Spleen (tissue), 11 donors: ENCODE results near the gene EDNRA. TPM values are rescaled to one million over a fixed set of nuclear protein-coding genes. Genes with fewer than 3 reads are reported as not detected.

ENCODE experiments used
- DNase-seq: peaks from one replicate; pipeline ENCODE4 v3.0.0-alpha.2; 2020
- H3K27ac ChIP-seq, 8 donors: fragments of 200-600 bp; sonication (generic) in 7 of 8; 1 replicate in 4 of 8; 2 replicates in 4 of 8; pipeline versions ENCODE4 v1.5.0 to v1.8.0; 2016 to 2021; ENCODE audit warnings: inconsistent platforms in 4 of 8, mild to moderate bottlenecking in 4 of 8, moderate library complexity in 1 of 8
- H3K27me3 ChIP-seq, 7 donors: fragments of 200-600 bp; sonication (generic) in 6 of 7; replicated peaks in 1 of 7; 1 replicate in 4 of 7; 2 replicates in 3 of 7; pipeline versions ENCODE4 v1.5.0 to v1.8.0; 2016 to 2021; ENCODE audit warnings: inconsistent platforms in 3 of 7, mild to moderate bottlenecking in 1 of 7
- H3K36me3 ChIP-seq, 6 donors: fragments of 200-600 bp; sonication (generic) in 5 of 6; 1 replicate in 4 of 6; 2 replicates in 2 of 6; pipeline versions ENCODE4 v1.5.0 to v1.8.0; 2016 to 2021; ENCODE audit warnings: inconsistent platforms in 2 of 6
- H3K4me1 ChIP-seq, 6 donors: fragments of 200-600 bp; sonication (generic) in 5 of 6; 1 replicate in 3 of 6; 2 replicates in 3 of 6; pipeline versions ENCODE4 v1.5.0 to v1.8.0; 2016 to 2021; ENCODE audit warnings: inconsistent platforms in 3 of 6
- H3K4me3 ChIP-seq, 8 donors: fragments of 200-600 bp; sonication (generic) in 7 of 8; 1 replicate in 4 of 8; 2 replicates in 4 of 8; pipeline versions ENCODE4 v1.5.0 to v1.8.0; 2016 to 2021; ENCODE audit warnings: inconsistent platforms in 4 of 8, mild to moderate bottlenecking in 4 of 8, moderate library complexity in 2 of 8
- H3K9me3 ChIP-seq, 8 donors: fragments of 200-600 bp; sonication (generic) in 7 of 8; 1 replicate in 4 of 8; 2 replicates in 4 of 8; pipeline versions ENCODE4 v1.5.0 to v1.8.0; 2016 to 2021; ENCODE audit warnings: inconsistent platforms in 4 of 8
- POLR2A ChIP-seq, 3 donors: fragments of 450-650 bp; IDR thresholded peaks; one replicate each; pipeline ENCODE4 v1.5.1; 2017; ENCODE audit warnings: antibody characterized with exemption in 3 of 3, mild to moderate bottlenecking in 1 of 3
- POLR2AphosphoS5 ChIP-seq, 3 donors: sonication (generic); formaldehyde crosslinking; IDR thresholded peaks; one replicate each; pipeline ENCODE4 v1.5.1; 2017; ENCODE audit warnings: antibody characterized with exemption in 3 of 3
- WGBS, 5 donors: extraction: QIAGEN DNeasy Blood & Tissue Kit in 3 of 5; methylation state at CpG; one replicate each; pipeline versions ENCODE4 v1.1.5 to v1.1.7; 2013 to 2018; 5-methylcytosine and 5-hydroxymethylcytosine counted together
- intact Hi-C: fragments of 100-400 bp; cut with DNase I; formaldehyde crosslinking; loops from one replicate; pipeline ENCODE4 v1.15.0; 2023; ENCODE audit warnings: low total_unique reads
- polyA plus RNA-seq, 3 donors: library from polyadenylated mRNA; stranded (reverse); fragments of 200-250 nt; gene quantifications; one replicate each; pipeline ENCODE4 v1.2.1, GENCODE V29; 2013
- total RNA-seq, 7 donors: library from RNA; depleted of rRNA in 3 of 7; stranded (reverse); fragments of >200 nt in 3 of 7; fragmentation: NEBNext Ultra II Directional in 4 of 7; extraction: Animal tissue kit (Norgen Biotek cat#: 25700) in 4 of 7; gene quantifications; one replicate each; pipeline versions ENCODE4 v1.1.0 to v1.2.1, GENCODE V29; 2016 to 2021
- TF ChIP-seq, protein P1 (sequence below), 11 experiments: fragments of 200-600 bp in 7 of 11; fragments of 450-650 bp in 4 of 11; sonication (generic) in 4 of 11; IDR thresholded peaks in 8 of 11; conservative IDR thresholded peaks in 3 of 11; 1 replicate in 7 of 11; 2 replicates in 4 of 11; pipeline versions ENCODE4 v1.4.0 to v1.8.0; 2016 to 2021; ENCODE audit warnings: antibody characterized with exemption in 11 of 11, inconsistent platforms in 4 of 11, mild to moderate bottlenecking in 1 of 11
- donor health status: healthy with polysubstance abuse.
- donor health status: DM: no; HTN: no; CAD: no; lungs with moderate emphysema.
- donor health status: DM: no; HTN: no; CAD: no.
- donor health status: Bipolar disorder and iron deficiency.
- donor health status: healthy.
- donor health status: DM: no; HTN: no; CAD: no.
- donor health status: DM: yes; HTN: yes; CAD: no.

Gene EDNRA
- total and polyA plus RNA-seq, 10 donors, result 1.0 to 21.4 (median 8.7) TPM

DNA sequence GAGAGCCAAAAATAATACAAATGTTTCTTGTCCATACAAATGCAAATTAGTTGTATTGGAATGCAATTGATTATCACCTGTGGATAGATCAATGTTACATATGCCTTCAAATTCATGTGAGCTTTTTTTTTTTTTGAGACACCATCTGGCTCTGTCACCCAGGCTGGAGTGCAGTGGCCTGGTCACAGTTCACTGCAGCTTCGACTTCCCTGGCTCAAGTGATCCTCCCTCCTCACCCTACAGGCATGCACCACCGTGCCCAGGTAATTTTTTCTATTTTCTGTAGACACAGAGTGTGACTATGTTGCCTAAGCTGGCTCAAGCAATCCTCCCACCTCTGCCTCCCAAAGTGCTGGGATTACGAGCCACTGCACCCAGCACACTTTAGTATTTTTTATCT lies 97.7 kb downstream of the EDNRA start:
- no peak overlapping the region for H3K4me3 ChIP-seq
- WGBS, 5 donors, result 73 to 87% (median 78%) methylated on average over 3 of the region's 3 CpGs
- no peak for TF ChIP-seq POLR2A (IDR thresholded peaks at IDR 0.05)
- no peak for TF ChIP-seq POLR2AphosphoS5 (IDR thresholded peaks at IDR 0.05)
- TF ChIP-seq, protein P1, sequence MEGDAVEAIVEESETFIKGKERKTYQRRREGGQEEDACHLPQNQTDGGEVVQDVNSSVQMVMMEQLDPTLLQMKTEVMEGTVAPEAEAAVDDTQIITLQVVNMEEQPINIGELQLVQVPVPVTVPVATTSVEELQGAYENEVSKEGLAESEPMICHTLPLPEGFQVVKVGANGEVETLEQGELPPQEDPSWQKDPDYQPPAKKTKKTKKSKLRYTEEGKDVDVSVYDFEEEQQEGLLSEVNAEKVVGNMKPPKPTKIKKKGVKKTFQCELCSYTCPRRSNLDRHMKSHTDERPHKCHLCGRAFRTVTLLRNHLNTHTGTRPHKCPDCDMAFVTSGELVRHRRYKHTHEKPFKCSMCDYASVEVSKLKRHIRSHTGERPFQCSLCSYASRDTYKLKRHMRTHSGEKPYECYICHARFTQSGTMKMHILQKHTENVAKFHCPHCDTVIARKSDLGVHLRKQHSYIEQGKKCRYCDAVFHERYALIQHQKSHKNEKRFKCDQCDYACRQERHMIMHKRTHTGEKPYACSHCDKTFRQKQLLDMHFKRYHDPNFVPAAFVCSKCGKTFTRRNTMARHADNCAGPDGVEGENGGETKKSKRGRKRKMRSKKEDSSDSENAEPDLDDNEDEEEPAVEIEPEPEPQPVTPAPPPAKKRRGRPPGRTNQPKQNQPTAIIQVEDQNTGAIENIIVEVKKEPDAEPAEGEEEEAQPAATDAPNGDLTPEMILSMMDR (IDR thresholded peaks at IDR 0.05 in 8 of 11, conservative IDR thresholded peaks at IDR 0.05 in 3 of 11), result no peak
- no peak overlapping the region for H3K27ac ChIP-seq
- no peaks in the 10 kb centered on the region for H3K4me1 ChIP-seq
- H3K9me3 ChIP-seq, result peaks cover 0 to 5% (median 0%) of the 10 kb centered on the region in 8 donors
- no peaks in the 10 kb centered on the region for H3K36me3 ChIP-seq
- intact Hi-C loops, result no loop called here
- DNase-seq, result no peak
- no peaks in the 10 kb centered on the region for H3K27me3 ChIP-seq

DNA sequence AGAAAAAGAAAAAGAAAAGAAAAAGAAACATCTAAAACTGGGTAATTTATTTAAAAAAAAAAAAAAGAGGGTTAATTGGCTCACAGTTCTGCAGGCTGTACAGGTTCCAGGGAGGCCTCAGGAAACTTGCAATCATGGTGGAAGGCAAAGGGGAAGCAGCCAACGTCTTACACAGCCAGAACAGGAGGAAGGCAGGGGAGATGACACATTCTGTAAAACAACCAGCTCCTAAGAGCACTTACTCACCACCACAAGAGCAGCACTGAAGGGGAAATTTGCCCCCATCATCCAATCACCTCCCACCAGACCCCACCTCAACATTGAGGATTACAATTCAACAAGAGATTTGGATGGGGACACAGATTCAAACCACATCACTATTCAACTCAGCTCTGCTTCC lies 99.5 kb downstream of the EDNRA start:
- peaks cover 0 to 16% (median 9%) of the 10 kb centered on the region in 8 donors for H3K9me3 ChIP-seq
- H3K27me3 ChIP-seq, result peaks cover 0 to 7% (median 0%) of the 10 kb centered on the region in 7 donors
- TF ChIP-seq POLR2AphosphoS5 (IDR thresholded peaks at IDR 0.05) (no peak), POLR2A (IDR thresholded peaks at IDR 0.05) (no peak)
- TF ChIP-seq, protein P1 (IDR thresholded peaks at IDR 0.05 in 8 of 11, conservative IDR thresholded peaks at IDR 0.05 in 3 of 11), result no peak
- H3K4me1 ChIP-seq, result no peaks in the 10 kb centered on the region
- no peak for DNase-seq
- no peak overlapping the region for H3K4me3 ChIP-seq
- intact Hi-C loops, result no loop called here
- no peaks in the 10 kb centered on the region for H3K36me3 ChIP-seq
- no peak overlapping the region for H3K27ac ChIP-seq
- WGBS, 5 donors, result 13 to 20% (median 15%) methylated on average over 1 of the region's 1 CpG

DNA sequence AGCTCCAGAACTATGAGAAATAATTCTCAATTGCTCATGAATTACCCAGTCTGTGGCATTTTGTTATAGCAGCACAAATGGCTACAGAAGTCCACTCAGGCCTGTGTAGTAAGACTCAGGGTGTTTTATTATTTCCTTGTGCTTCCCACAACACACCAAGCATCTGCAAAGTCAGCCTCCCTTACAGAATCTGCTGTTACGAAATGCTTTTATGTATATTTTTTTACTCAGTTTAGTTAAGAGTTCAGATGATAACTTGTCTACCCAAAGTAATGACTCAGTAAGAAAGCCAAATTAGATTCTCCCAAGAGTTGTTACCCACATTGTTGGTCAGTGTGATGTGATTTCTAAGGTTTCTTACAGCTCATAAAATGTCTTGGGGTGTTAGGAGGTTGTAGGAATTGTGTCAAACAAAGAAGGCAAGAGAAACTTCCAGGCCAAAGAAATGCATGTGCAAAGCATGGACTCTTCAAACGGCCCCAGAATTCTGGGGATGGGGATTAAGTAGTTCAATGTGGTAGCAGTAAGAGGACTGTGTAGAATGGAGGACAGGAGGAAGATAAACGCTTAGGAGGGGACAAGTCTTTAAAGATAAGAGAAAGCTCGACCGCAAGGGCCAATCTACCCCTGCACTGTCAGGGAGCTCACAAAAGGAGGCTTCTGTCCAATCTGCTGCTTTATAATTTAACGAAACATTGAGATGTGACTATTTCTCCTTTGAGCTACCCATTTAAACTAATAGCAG lies 100.9 kb downstream of the EDNRA start:
- Histone ChIP-seq H3K4me1 (no peaks in the 10 kb centered on the region), H3K4me3 (no peak overlapping the region), H3K36me3 (no peaks in the 10 kb centered on the region), H3K27me3 (peaks cover 0 to 7% (median 0%) of the 10 kb centered on the region in 7 donors), H3K27ac (no peak overlapping the region), H3K9me3 (peaks cover 0 to 16% (median 10%) of the 10 kb centered on the region in 8 donors)
- 71 to 83% (median 80%) methylated on average over 6 of the region's 6 CpGs for WGBS, 5 donors
- intact Hi-C loops, result no loop called here
- no peak for DNase-seq
- TF ChIP-seq, protein P1 (IDR thresholded peaks at IDR 0.05 in 8 of 11, conservative IDR thresholded peaks at IDR 0.05 in 3 of 11), result no peak
- TF ChIP-seq POLR2A (IDR thresholded peaks at IDR 0.05), result no peak
- no peak for TF ChIP-seq POLR2AphosphoS5 (IDR thresholded peaks at IDR 0.05)

DNA sequence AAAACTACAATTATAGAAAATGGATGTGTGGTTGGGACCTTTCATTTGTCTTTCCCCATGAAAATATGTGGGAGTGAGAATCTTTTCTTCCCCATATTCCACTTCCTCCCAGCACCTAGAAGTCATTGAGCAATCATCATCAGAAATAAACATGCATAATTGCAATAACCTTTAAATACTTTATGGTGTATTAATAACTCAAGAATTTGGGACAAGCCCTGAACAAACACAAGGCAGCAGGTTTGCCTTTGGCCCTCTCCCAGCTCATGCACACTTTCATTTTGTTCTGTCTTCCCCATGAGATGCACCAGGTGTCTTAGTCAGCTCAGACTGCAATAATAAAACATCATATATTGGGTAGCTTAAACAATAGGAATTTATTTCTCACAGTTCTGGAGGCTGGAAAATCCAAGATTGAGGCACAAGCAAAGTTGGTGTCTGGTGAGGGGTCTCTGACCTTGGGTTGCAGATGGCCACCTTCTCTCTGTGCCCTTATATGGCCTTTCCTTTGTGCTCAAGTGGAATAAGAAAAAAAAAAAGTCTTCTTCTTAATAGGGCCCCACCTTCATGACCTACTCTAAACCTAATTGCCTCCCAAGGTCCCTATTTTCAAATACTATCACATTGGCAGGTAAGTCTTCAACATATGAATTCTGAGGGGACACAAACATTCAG lies 101.6 kb downstream of the EDNRA start:
- intact Hi-C loops, result no loop called here

More for the DNA sequence above, 101.6 kb downstream of the EDNRA start:
- Histone ChIP-seq H3K27ac (no peak overlapping the region), H3K4me3 (no peak overlapping the region), H3K9me3 (peaks cover 0 to 16% (median 10%) of the 10 kb centered on the region in 8 donors), H3K27me3 (peaks cover 0 to 7% (median 0%) of the 10 kb centered on the region in 7 donors), H3K36me3 (no peaks in the 10 kb centered on the region), H3K4me1 (no peaks in the 10 kb centered on the region)
- TF ChIP-seq POLR2A (IDR thresholded peaks at IDR 0.05), result no peak
- TF ChIP-seq, protein P1 (IDR thresholded peaks at IDR 0.05 in 8 of 11, conservative IDR thresholded peaks at IDR 0.05 in 3 of 11), result no peak
- no peak for TF ChIP-seq POLR2AphosphoS5 (IDR thresholded peaks at IDR 0.05)
- no peak for DNase-seq
